Panc1 (cell line): Measurements from ENCODE around the gene ENAH. TPM values are rescaled to one million over a fixed set of nuclear protein-coding genes. Genes with fewer than 3 reads are reported as not detected.

ENCODE experiments used
- ATAC-seq: fragments of 200-7000 bp; cut with Tn5 transposase; 2 replicates; pipeline ENCODE4 v1.9.1; 2020; ENCODE audit warnings: mild to moderate bottlenecking, moderate library complexity
- BruUV-seq: library from RNA; stranded (reverse); fragments of 400-500 nt; replicated peaks from 2 replicates; lab custom pipeline; 2021; lab: Mats Ljungman, UMichigan
- CTCF ChIA-PET: fragments of 300-600 bp; sonication (Branson Sonifier 250); formaldehyde crosslinking; loops from one replicate; lab custom pipeline; 2022; ENCODE audit warnings: antibody characterized with exemption; lab: Charles Lee
- POLR2A ChIA-PET: fragments of 300-600 bp; sonication (Branson Sonifier 250); formaldehyde crosslinking; loops from one replicate; lab custom pipeline; 2022; ENCODE audit warnings: antibody characterized with exemption; lab: Charles Lee
- DNase-seq: peaks from one replicate; pipeline ENCODE4 v3.0.0-alpha.2; 2010; ENCODE audit warnings: low read depth, low spot score
- H3K27ac ChIP-seq: 2 replicates; pipeline ENCODE4 v1.5.1; 2011; ENCODE audit warnings: mild to moderate bottlenecking, low read length, inconsistent platforms
- H3K27me3 ChIP-seq: fragments of 200-500 bp; sonication (Bioruptor generic); 2 replicates; pipeline ENCODE4 v1.6.0; 2014; ENCODE audit warnings: low read length, inconsistent platforms; ENCODE audit not compliant: control insufficient read depth, insufficient read depth
- H3K36me3 ChIP-seq: fragments of 200-500 bp; sonication (Bioruptor generic); 2 replicates; pipeline ENCODE4 v1.5.1; 2014; ENCODE audit warnings: inconsistent platforms, mild to moderate bottlenecking, low read length, moderate library complexity; ENCODE audit not compliant: control insufficient read depth, insufficient read depth
- H3K4me1 ChIP-seq: 2 replicates; pipeline ENCODE4 v1.5.1; 2011; ENCODE audit warnings: inconsistent platforms, mild to moderate bottlenecking, low read length, moderate library complexity; ENCODE audit not compliant: control insufficient read depth, insufficient read depth
- H3K4me3 ChIP-seq, 2 experiments: 2 replicates each; pipeline ENCODE4 v1.5.1; 2011 to 2012; ENCODE audit warnings: low read depth in 2 of 2, low read length in 2 of 2, mild to moderate bottlenecking in 2 of 2, inconsistent platforms in 1 of 2, moderate library complexity in 1 of 2
- H3K9me3 ChIP-seq: fragments of 200-500 bp; sonication (Bioruptor generic); 2 replicates; pipeline ENCODE4 v1.5.1; 2014; ENCODE audit warnings: low read depth, mild to moderate bottlenecking, inconsistent platforms, low read length, moderate library complexity; ENCODE audit not compliant: control insufficient read depth, insufficient read depth
- CTCF ChIP-seq: fragments of 450-650 bp; IDR thresholded peaks from 2 replicates; pipeline ENCODE4 v1.5.1; 2017; ENCODE audit warnings: mild to moderate bottlenecking
- POLR2AphosphoS5 ChIP-seq: IDR thresholded peaks from 2 replicates; pipeline ENCODE4 v1.6.1; 2012; ENCODE audit warnings: mild to moderate bottlenecking, low read depth, low read length, moderate library complexity
- REST ChIP-seq, 2 experiments: IDR thresholded peaks; 2 replicates each; pipeline ENCODE4 v1.6.1; 2011 to 2012; ENCODE audit warnings: low read depth in 2 of 2, control low read depth in 1 of 2, low read length in 1 of 2, mild to moderate bottlenecking in 1 of 2, moderate library complexity in 1 of 2; ENCODE audit not compliant: insufficient read depth in 1 of 2
- SIN3A ChIP-seq: IDR thresholded peaks from 2 replicates; pipeline ENCODE4 v1.6.1; 2012; ENCODE audit warnings: low read depth, mild to moderate bottlenecking, low read length, moderate library complexity, borderline replicate concordance; ENCODE audit not compliant: insufficient read depth
- TCF7L2 ChIP-seq: IDR thresholded peaks from 2 replicates; pipeline ENCODE4 v1.6.1; 2011; ENCODE audit warnings: mild to moderate bottlenecking, low read depth, low read length, inconsistent platforms
- in situ Hi-C: cut with HindIII; loops from 2 replicates; pipeline ENCODE4 v1.10.0; 2016; ENCODE audit warnings: low sequenced_read_pairs, low pct_unique_long_range_greater_than_20kb
- intact Hi-C: fragments of 100-400 bp; cut with micrococcal nuclease; formaldehyde crosslinking; loops from one replicate; pipeline ENCODE4 v1.10.0; 2022; ENCODE audit not compliant: unreplicated experiment
- total RNA-seq: library from RNA; stranded (reverse); gene quantifications from one replicate; pipeline ENCODE4 v1.2.1, GENCODE V29; 2021; ENCODE audit not compliant: unreplicated experiment

Gene ENAH
- total RNA-seq, 1 experiment from 2014 or later, result 133 TPM

GRCh38 chr1:225573216-225573615 is 79.7 kb downstream of the ENAH start:
- no peak overlapping the region for H3K4me3 ChIP-seq
- intact Hi-C loops, result no loop called here
- H3K27ac ChIP-seq, result no peak overlapping the region
- H3K4me1 ChIP-seq, result 0 out of 2 replicates have a peak, but pooled peaks cover 4% of the 10 kb centered on the region
- no peaks in the 10 kb centered on the region for H3K9me3 ChIP-seq
- no peaks in the 10 kb centered on the region for H3K27me3 ChIP-seq
- TF ChIP-seq CTCF, result no peak
- no peak for TF ChIP-seq POLR2AphosphoS5
- no peak for TF ChIP-seq SIN3A
- TF ChIP-seq TCF7L2, result no peak
- TF ChIP-seq REST (IDR thresholded peaks at IDR 0.05; ENCODE audit: insufficient read depth in 1 of 2, low read depth in 2 of 2, low read length in 1 of 2), result no peak
- no peaks in the 10 kb centered on the region for H3K36me3 ChIP-seq
- no TSS peak for BruUV-seq
- in situ Hi-C loops, result no loop called here
- POLR2A ChIA-PET, result interaction anchor here (0.6 kb wide), 1 partner anchor 333 kb away, joined by 7 read pairs; no protein-coding TSS in a partner anchor
- DNase-seq, result no peak
- ATAC-seq, result no peak
- CTCF ChIA-PET, result no interaction called here

- ChIA-PET POLR2A (no interaction called here), CTCF (interaction anchor here (0.6 kb wide), 1 partner anchor 78 kb away, joined by 11 read pairs; no protein-coding TSS in a partner anchor)
- Histone ChIP-seq H3K36me3 (no peaks in the 10 kb centered on the region), H3K27ac (no peak overlapping the region), H3K27me3 (no peaks in the 10 kb centered on the region), H3K4me3 (no peak overlapping the region), H3K9me3 (no peaks in the 10 kb centered on the region), H3K4me1 (no peaks in the 10 kb centered on the region)
- TF ChIP-seq CTCF (peak; percentile 33; the same call in 1 of the 2 replicates), TCF7L2 (no peak)
- intact Hi-C loops, result no loop called here
- ATAC-seq, result peak; percentile 73; the same call in 1 of the 2 replicates
- DNase-seq, result no peak
- in situ Hi-C loops, result no loop called here
- no TSS peak for BruUV-seq
Observed at GRCh38 chr1:225572422-225572821, 80.5 kb downstream of the ENAH start.
